ENCODE results near the gene RTN4R.

- TF ChIP-seq MAZ (IDR thresholded peaks at IDR 0.05; ENCODE audit: borderline replicate concordance, low read depth, low read length) (no peak), CTCF (conservative IDR thresholded peaks at IDR 0.05; ENCODE audit: low read depth, low read length) (no peak), POLR2A (IDR thresholded peaks at IDR 0.05; ENCODE audit: low read depth, low read length) (no peak), RAD21 (IDR thresholded peaks at IDR 0.05; ENCODE audit: low read length) (no peak)
Observed at GRCh38 chr22:20194681-20195593, 73.2 kb downstream of the RTN4R start.

All from IMR-90 (cell line).